Mammary epithelial cell (primary cell): Measurements from ENCODE around the gene LTA.

Experiments
- EZH2 ChIP-seq: IDR thresholded peaks from 2 replicates; pipeline ENCODE4 v1.6.1; 2012; ENCODE audit warnings: low read length, inconsistent platforms, borderline replicate concordance
- TF ChIP-seq, protein P1 (sequence below), 2 donors: IDR thresholded peaks in 1 of 2; conservative IDR thresholded peaks in 1 of 2; 2 replicates each; pipeline ENCODE4 v1.5.1; 2011 to 2012; ENCODE audit warnings: inconsistent platforms in 2 of 2, low read length in 2 of 2, mild to moderate bottlenecking in 2 of 2, control low read depth in 1 of 2, low read depth in 1 of 2; ENCODE audit not compliant: insufficient read depth in 1 of 2; ENCODE audit errors: extremely low read depth in 1 of 2

DNA sequence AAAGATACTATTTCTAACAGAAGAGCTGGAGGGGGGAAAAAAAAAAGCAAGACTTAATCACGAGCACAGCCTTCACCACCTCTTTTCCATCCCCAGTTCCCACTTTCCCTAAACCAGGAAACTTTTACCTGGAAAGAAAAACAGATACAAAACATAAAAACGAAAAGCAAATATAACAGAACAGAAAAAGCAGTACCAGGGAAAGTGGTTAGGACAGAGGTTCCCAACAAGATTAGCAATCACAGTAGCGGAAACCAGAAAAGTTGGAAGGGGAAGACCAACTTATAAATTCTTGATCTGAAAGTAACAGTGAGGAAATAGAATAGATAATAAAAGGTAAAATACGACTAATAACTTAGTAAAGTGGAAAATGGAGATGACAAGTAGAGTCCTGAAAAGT is 31.4 kb upstream of the LTA start:
- TF ChIP-seq, protein P1, sequence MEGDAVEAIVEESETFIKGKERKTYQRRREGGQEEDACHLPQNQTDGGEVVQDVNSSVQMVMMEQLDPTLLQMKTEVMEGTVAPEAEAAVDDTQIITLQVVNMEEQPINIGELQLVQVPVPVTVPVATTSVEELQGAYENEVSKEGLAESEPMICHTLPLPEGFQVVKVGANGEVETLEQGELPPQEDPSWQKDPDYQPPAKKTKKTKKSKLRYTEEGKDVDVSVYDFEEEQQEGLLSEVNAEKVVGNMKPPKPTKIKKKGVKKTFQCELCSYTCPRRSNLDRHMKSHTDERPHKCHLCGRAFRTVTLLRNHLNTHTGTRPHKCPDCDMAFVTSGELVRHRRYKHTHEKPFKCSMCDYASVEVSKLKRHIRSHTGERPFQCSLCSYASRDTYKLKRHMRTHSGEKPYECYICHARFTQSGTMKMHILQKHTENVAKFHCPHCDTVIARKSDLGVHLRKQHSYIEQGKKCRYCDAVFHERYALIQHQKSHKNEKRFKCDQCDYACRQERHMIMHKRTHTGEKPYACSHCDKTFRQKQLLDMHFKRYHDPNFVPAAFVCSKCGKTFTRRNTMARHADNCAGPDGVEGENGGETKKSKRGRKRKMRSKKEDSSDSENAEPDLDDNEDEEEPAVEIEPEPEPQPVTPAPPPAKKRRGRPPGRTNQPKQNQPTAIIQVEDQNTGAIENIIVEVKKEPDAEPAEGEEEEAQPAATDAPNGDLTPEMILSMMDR (conservative IDR thresholded peaks at IDR 0.05 in 1 of 2, IDR thresholded peaks at IDR 0.05 in 1 of 2; ENCODE audit: extremely low read depth in 1 of 2, insufficient read depth in 1 of 2, low read depth in 1 of 2, low read length in 2 of 2) = no peak
- TF ChIP-seq EZH2 = no peak
